Astrocyte of the spinal cord (primary cell): ENCODE results near the gene PRPF6.

Experiments
- DNase-seq: peaks from one replicate; pipeline ENCODE4 v3.0.0; 2011; ENCODE audit warnings: low read depth, low spot score
- H3K4me3 ChIP-seq: 2 replicates; pipeline ENCODE4 v1.5.1; 2011; ENCODE audit warnings: low read depth, mild to moderate bottlenecking, low read length, moderate library complexity
- in situ Hi-C: cut with HindIII; loops from 2 replicates; pipeline ENCODE4 v1.10.0; 2017; ENCODE audit warnings: low sequenced_read_pairs
- TF ChIP-seq, protein P1 (sequence below): IDR thresholded peaks from 2 replicates; pipeline ENCODE4 v1.5.1; 2012; ENCODE audit warnings: low read depth, mild to moderate bottlenecking, low read length, inconsistent platforms

Gene PRPF6

DNA sequence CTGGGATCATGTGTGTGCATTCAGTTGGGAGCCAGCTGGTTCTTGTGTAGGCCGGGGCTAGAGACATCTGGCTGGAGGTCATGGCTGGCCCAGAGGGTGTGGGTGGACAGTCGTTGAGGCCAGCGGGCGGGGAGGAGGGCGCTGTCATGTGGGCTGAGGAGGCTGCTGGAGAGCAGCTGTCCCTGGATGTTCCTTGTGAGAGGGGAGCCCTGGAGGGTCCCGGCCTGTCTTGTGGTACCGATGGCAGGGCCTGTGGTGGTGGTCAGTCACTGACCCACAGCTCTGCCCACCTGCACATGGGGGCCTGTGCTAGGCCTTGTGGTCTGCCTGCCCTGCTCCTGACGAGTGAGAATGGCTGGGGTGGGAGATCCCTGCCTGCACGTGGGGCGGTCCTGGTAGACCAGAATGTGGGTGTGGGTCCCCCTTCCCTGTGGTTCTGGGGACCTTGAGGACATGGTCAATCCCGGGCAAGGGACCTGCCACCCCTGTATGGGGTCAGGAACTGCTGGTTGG lies 53.1 kb downstream of the PRPF6 start:
- no peak overlapping the region for H3K4me3 ChIP-seq
- in situ Hi-C loops: no loop called here
- TF ChIP-seq, protein P1, sequence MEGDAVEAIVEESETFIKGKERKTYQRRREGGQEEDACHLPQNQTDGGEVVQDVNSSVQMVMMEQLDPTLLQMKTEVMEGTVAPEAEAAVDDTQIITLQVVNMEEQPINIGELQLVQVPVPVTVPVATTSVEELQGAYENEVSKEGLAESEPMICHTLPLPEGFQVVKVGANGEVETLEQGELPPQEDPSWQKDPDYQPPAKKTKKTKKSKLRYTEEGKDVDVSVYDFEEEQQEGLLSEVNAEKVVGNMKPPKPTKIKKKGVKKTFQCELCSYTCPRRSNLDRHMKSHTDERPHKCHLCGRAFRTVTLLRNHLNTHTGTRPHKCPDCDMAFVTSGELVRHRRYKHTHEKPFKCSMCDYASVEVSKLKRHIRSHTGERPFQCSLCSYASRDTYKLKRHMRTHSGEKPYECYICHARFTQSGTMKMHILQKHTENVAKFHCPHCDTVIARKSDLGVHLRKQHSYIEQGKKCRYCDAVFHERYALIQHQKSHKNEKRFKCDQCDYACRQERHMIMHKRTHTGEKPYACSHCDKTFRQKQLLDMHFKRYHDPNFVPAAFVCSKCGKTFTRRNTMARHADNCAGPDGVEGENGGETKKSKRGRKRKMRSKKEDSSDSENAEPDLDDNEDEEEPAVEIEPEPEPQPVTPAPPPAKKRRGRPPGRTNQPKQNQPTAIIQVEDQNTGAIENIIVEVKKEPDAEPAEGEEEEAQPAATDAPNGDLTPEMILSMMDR: no peak
- no peak for DNase-seq

DNA sequence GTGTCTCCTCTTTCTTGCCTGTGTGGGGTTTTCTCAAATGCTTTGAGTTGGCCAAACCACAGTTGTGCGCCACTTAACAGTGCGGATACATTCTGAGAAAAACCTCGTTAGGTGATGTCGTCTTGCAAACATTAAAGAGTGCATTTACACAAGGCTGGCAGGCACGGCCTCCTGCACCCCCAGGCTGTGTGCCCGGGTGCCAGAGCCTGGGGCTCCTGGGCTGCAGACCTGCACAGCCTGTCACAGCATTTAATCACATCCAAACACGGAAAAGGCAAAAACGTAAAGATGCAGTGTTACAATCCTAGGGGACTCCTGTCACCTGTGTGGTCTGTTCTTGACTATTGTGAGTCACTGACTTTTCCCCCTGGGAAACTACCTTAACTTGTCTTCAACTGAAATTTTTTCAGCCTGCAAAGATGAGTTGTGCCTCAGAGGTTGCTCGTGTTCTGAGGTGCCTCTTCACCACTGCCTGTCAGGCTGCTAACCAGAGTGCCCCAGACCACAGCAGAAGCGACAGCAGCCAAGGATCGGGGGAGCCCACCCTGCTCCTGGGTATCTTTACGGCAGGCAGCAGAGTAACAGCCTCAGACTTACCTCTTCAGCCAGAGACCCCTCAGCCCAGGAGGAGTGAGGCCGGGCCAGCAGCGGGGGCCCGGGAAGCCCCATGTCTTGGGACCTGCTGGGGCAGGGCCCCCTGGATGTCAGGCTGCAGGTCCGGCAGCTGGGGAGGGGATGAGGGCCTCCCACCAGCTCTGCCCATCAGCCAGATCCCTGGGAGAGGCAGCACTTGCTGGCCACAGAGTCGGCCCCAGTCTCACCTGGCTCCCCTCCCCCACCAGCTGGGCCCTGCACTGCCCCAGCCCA lies 54.4 kb downstream of the PRPF6 start:
- TF ChIP-seq, protein P1: no peak
- no peak overlapping the region for H3K4me3 ChIP-seq
- no peak for DNase-seq
- in situ Hi-C loops: no loop called here

DNA sequence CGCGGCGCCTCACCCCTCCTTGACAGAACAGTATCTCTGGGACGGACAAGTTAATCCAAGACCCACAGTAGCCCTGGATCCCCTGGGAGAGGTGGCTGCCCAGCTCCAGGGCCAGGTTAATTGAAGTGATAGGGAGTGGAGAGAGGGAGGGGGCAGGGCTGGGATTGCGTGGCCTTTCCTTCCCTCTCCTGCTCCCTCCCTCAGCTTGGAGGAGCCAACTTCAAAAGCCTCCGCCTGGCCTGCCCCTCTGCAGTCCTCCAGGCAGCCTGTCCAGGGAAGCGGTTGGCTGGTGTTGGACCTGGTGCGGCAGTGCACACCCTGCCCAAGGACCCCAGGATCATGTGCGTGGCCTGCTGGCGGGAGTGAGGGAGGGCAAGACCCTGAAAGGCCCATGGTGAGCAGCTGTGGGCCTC lies 55.0 kb downstream of the PRPF6 start, which contains the start of gene C20orf204:
TSS of gene C20orf204 (plus strand) at position 250 of the 413 bp plus-strand sequence. CDS start at position 392, 142 bp downstream.
- no peak within 1 kb of the TSS for H3K4me3 ChIP-seq
- DNase-seq: no peak
- TF ChIP-seq, protein P1: no peak
- in situ Hi-C loops: no loop called here

DNA sequence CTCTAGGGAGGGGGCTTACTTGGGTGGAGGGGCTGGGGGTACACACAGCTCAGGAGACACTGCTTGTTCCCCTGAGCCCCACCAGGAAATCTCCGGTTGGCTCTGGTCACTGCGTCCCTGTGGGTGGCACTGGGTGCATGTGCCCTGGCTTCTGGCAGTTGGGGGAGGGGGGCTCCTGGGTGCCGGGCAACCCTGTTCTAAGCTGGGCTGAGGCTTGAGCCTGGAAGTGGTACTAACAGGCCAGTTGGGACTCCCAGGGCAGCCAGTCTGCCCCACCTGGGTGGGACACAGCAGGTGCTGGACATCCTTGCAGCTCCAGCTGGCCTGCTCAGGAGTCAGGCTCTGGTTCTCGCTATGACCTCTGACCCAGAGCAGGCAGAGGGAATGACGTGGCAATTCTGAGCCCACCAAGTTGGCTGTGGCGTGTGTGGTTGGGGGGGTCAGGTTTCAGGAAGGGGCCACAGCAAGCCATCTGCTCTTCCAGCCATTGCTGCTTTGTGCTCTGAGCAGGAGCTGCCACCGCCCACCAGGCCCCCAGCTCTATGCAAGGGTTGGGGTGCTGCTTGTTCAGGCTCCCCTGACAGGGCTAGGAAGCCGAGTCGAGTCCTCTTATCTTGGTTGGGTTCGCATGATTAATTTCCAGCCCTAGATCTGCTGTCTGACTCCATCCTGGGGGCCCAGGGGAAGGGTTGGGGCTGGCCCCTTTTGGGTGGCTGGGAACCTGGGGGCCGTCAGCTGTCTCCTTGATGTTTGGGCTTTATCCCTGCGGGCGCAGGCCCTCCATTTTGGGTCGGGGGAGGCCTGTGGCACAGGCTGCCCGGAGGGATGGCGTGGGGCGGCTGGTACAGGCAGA lies 55.6 kb downstream of the PRPF6 start:
- in situ Hi-C loops: no loop called here
- no peak overlapping the region for H3K4me3 ChIP-seq
- TF ChIP-seq, protein P1: no peak
- DNase-seq: no peak

DNA sequence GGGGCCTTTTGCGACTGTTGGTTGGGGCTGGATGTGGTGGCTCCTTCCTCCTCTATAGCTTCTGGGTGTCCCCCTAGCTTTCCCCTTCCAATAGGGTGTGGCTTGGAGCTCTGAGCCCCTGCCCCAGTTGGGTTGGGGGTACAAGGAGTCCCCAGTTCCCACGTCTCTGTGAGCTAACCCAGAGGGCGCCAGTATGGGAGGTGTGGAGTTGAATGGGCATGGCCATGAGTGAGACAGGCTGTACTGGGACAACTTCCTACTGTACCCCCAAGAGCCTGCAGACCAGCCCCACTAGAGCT lies 56.2 kb downstream of the PRPF6 start:
- in situ Hi-C loops: no loop called here
- TF ChIP-seq, protein P1: no peak

DNA sequence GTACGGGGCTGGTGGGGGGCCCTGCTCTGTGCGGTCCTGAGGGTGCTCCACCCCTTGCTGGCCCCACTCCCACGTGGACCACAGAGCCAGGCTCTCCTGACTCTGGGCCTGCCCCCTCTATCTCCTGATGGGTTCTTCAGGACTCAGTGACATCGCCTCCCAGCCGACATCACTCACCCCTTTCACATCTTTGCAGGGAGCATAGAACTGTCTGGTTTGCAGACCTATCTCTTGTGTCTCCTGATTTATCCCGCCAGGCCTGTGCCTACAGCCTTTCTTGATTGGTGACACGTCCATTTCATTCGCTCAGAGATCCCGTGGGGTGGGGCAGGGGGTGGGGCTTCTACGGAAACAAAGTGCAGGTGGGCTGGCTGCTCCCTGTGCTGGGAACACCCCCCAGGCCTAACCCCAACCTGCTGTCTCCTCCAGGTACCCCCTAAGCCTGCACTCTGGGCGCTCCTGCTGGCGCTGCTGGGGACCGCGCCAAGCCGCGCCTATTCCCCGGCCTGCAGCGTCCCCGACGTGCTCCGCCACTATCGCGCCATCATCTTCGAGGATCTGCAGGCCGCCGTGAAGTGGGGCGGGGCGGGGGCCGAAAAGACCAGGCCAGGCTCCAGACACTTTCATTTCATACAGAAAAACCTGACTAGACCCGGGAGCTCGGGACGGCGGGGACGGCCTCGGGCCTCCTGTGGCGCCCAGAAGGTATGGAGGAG lies 56.7 kb downstream of the PRPF6 start:
- no peak overlapping the region for H3K4me3 ChIP-seq
- TF ChIP-seq, protein P1: no peak
- DNase-seq: no peak
- in situ Hi-C loops: no loop called here

More for the DNA sequence above, 56.2 kb downstream of the PRPF6 start:
- H3K4me3 ChIP-seq: no peak overlapping the region
- DNase-seq: no peak
